BE2C (cell line): ENCODE data around the gene KAT2B.

Source experiments
- DNase-seq: peaks from one replicate; pipeline ENCODE4 v3.0.0-alpha.2; 2020
- H3K27me3 ChIP-seq: fragments of 250-450 bp; sonication (Bioruptor Pico); 2 replicates; pipeline ENCODE4 v1.5.1; 2020; ENCODE audit warnings: mild to moderate bottlenecking
- H3K36me3 ChIP-seq: fragments of 250-450 bp; sonication (Bioruptor Pico); 2 replicates; pipeline ENCODE4 v1.5.1; 2020; ENCODE audit warnings: mild to moderate bottlenecking
- H3K4me1 ChIP-seq: fragments of 250-450 bp; sonication (Bioruptor Pico); 2 replicates; pipeline ENCODE4 v1.5.1; 2020
- H3K4me3 ChIP-seq: 2 replicates; pipeline ENCODE4 v1.5.1; 2011; ENCODE audit warnings: low read depth, low read length
- H3K9me3 ChIP-seq: fragments of 250-450 bp; sonication (Bioruptor Pico); 2 replicates; pipeline ENCODE4 v1.5.1; 2020
- CTCF ChIP-seq: IDR thresholded peaks from 2 replicates; pipeline ENCODE4 v1.5.1; 2012; ENCODE audit warnings: mild to moderate bottlenecking, low read depth, low read length

KAT2B gene

GRCh38 chr3:20136231-20136630, 96.0 kb downstream of the KAT2B start:
- H3K9me3 ChIP-seq, result no peaks in the 10 kb centered on the region
- TF ChIP-seq CTCF, result no peak
- H3K27me3 ChIP-seq, result no peaks in the 10 kb centered on the region
- H3K4me1 ChIP-seq, result no peaks in the 10 kb centered on the region
- H3K4me3 ChIP-seq, result no peak overlapping the region
- no peaks in the 10 kb centered on the region for H3K36me3 ChIP-seq
- DNase-seq, result no peak

GRCh38 chr3:20137647-20138046, 97.4 kb downstream of the KAT2B start:
- Histone ChIP-seq H3K36me3 (no peaks in the 10 kb centered on the region), H3K27me3 (no peaks in the 10 kb centered on the region), H3K9me3 (no peaks in the 10 kb centered on the region), H3K4me3 (no peak overlapping the region), H3K4me1 (no peaks in the 10 kb centered on the region)
- no peak for DNase-seq
- TF ChIP-seq CTCF, result no peak

- H3K27me3 ChIP-seq, result no peaks in the 10 kb centered on the region
- no peak overlapping the region for H3K4me3 ChIP-seq
- no peak for TF ChIP-seq CTCF
- no peaks in the 10 kb centered on the region for H3K36me3 ChIP-seq
- no peak for DNase-seq
- H3K9me3 ChIP-seq, result no peaks in the 10 kb centered on the region
- H3K4me1 ChIP-seq, result no peaks in the 10 kb centered on the region
These were observed 100.6 kb downstream of the KAT2B start for GRCh38 chr3:20140881-20141280.

- Histone ChIP-seq H3K9me3 (no peaks in the 10 kb centered on the region), H3K27me3 (no peaks in the 10 kb centered on the region), H3K4me3 (no peak overlapping the region), H3K4me1 (no peaks in the 10 kb centered on the region), H3K36me3 (no peaks in the 10 kb centered on the region)
- DNase-seq, result no peak
- TF ChIP-seq CTCF, result no peak
These were observed 101.1 kb downstream of the KAT2B start for GRCh38 chr3:20141316-20141715.

DNA sequence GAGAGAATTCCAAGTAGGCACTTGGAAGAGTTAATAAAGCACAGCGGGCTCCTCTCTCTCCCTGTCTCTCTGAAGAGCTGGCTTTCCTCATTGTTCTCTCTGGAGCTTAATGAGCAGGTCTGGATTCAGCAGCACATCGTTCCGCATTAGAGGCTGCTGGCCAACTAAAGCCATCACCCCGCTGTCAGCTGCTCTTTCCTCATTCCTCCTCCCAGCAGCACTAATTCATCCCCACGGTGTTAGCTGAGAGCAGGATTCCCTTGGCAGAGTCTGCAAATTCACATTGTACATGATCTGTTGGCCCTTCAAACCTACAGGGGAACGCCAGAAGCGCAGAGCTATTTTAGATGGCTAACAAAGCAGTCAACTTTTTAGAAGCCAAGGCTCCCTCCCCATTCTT, 101.6 kb downstream of the KAT2B start:
- H3K27me3 ChIP-seq, result no peaks in the 10 kb centered on the region
- H3K9me3 ChIP-seq, result no peaks in the 10 kb centered on the region
- TF ChIP-seq CTCF, result no peak
- no peak overlapping the region for H3K4me3 ChIP-seq
- DNase-seq, result peak; percentile 9
- no peaks in the 10 kb centered on the region for H3K36me3 ChIP-seq
- H3K4me1 ChIP-seq, result no peaks in the 10 kb centered on the region

DNA sequence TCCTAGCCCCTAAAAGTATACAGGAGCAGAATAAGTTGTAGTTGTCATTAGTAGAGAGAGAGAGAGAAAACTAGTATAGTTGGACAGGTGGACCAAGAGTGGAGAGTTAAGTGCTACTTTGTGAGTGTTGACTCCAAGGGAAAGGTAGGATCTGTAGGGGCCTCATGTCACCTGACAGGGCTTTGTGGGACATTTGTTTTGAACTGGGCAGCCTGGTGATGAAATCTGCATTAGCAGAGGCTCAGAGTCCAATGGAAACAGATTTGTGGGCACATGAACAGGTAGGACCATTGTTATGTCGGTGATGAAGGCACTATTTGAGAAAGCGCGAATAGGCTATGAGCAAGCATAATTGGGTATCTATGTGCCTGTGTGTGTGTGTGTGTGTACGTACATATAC, 102.3 kb downstream of the KAT2B start:
- TF ChIP-seq CTCF, result no peak
- no peaks in the 10 kb centered on the region for H3K9me3 ChIP-seq
- H3K27me3 ChIP-seq, result no peaks in the 10 kb centered on the region
- DNase-seq, result no peak
- H3K4me3 ChIP-seq, result no peak overlapping the region
- H3K36me3 ChIP-seq, result no peaks in the 10 kb centered on the region
- H3K4me1 ChIP-seq, result no peaks in the 10 kb centered on the region
